Breast epithelium (tissue), 3 donors: ENCODE measurements around the gene PLCG2.
A peak's percentile ranks its signal among the peaks of the same experiment; 100 is the strongest.

Experiments used
- POLR2AphosphoS5 ChIP-seq, 3 donors: sonication (generic); formaldehyde crosslinking; IDR thresholded peaks; one replicate each; pipeline ENCODE4 v1.6.1; 2017; ENCODE audit warnings: antibody characterized with exemption in 3 of 3
- TF ChIP-seq, protein P1 (sequence below), 3 donors: fragments of 450-650 bp; IDR thresholded peaks; one replicate each; pipeline ENCODE4 v1.5.1; 2016 to 2017; ENCODE audit warnings: antibody characterized with exemption in 3 of 3, mild to moderate bottlenecking in 3 of 3, moderate library complexity in 3 of 3

DNA sequence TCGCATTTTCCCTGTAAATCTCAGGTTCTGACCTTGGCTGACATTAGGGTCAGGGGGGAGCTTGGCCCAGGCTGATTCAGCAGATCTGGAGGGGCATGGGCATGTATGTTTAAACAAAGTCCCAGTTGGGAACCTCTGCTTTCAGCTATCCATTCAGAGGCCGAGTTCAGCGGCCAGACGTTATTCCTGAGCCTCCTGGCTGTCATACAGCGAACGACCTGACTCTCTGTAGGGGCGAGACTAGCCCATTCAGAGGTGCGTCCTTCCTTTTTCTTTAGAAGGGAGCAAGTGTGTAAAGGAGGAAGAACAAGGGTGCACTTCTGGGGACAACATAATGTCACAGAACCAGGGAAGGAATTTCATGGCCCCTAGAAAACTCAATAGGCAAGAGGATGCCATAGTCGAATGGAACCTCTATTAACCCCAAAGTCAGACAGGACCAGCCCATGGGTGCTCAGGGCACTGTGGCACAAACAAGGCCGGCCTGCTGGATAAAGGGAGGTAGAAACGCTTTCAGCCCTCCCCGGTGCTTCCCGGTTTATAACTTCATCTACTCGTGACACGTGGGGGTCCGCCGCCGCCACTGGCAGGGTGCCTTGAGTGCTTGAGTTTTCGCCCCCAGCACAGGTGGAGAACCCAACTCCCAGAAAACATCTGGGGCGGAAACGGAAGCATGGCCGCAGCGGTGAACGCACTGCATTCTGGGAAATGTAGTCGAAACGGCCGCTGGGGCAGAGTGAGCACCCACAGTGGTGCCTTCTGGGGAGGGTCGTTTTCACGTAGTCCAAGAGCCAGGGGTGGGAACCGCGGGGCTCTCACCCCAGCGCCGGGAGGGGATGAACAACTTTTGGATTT lies 33.2 kb upstream of the PLCG2 start:
- TF ChIP-seq, protein P1, sequence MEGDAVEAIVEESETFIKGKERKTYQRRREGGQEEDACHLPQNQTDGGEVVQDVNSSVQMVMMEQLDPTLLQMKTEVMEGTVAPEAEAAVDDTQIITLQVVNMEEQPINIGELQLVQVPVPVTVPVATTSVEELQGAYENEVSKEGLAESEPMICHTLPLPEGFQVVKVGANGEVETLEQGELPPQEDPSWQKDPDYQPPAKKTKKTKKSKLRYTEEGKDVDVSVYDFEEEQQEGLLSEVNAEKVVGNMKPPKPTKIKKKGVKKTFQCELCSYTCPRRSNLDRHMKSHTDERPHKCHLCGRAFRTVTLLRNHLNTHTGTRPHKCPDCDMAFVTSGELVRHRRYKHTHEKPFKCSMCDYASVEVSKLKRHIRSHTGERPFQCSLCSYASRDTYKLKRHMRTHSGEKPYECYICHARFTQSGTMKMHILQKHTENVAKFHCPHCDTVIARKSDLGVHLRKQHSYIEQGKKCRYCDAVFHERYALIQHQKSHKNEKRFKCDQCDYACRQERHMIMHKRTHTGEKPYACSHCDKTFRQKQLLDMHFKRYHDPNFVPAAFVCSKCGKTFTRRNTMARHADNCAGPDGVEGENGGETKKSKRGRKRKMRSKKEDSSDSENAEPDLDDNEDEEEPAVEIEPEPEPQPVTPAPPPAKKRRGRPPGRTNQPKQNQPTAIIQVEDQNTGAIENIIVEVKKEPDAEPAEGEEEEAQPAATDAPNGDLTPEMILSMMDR (IDR thresholded peaks at IDR 0.05) = no peak
- peak in 1 of 3 donors; percentile 19 for TF ChIP-seq POLR2AphosphoS5 (IDR thresholded peaks at IDR 0.05)
